ENCODE data around the gene ZNF660.

Gene ZNF660

GRCh38 chr3:44642337-44642736, 57.6 kb downstream of the ZNF660 start:
- DNase-seq, result no peak

GRCh38 chr3:44643024-44643423, 58.3 kb downstream of the ZNF660 start:
- DNase-seq, result no peak

DNA sequence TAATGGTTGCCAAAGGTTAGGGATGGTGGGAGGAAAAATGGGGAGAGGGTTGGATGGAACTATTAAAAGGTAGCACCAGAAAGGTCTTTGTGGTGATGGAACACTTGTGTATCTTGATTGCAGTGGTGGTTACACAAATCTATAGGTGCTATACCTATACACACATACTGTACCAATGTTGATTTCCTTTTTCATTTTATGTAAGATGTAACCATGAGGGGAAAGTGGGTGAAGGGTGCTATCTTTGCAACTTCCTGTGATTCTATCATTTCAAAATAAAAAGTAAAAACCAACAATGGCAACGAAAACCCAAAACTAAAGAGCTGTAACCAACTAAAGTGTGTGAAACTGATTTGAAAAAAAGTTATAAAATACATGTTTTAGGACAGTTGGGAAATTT, 63.0 kb downstream of the ZNF660 start:
- no peak for DNase-seq

GRCh38 chr3:44648564-44649229, 63.9 kb downstream of the ZNF660 start, which contains the start of gene ZNF35:
Gene ZNF35, plus strand, starts transcription at chr3:44648732. Its CDS starts 2,336 bp downstream, at chr3:44651068.
- DNase-seq, result peak; percentile 88 to 89
